Measurements from ENCODE around the gene TNK2.

GRCh38 chr3:195855471-195856409, 52.6 kb downstream of the TNK2 start:
- no peak for TF ChIP-seq CTCF (IDR thresholded peaks at IDR 0.05)
- no peak for TF ChIP-seq ZC3H11A (IDR thresholded peaks at IDR 0.05)
- no peak for TF ChIP-seq POLR2A (IDR thresholded peaks at IDR 0.05; ENCODE audit: low read length)
- no peak for TF ChIP-seq RCOR1 (IDR thresholded peaks at IDR 0.05; ENCODE audit: low read depth, low read length)
- no peak for TF ChIP-seq HOXB13 (CRISPR knock-in tag; IDR thresholded peaks at IDR 0.05; ENCODE audit: low read depth)
- no peak for TF ChIP-seq RFX5 (IDR thresholded peaks at IDR 0.05)
- no peak for TF ChIP-seq PHF8 (IDR thresholded peaks at IDR 0.05; ENCODE audit: borderline replicate concordance, low read depth)
- no peak for TF ChIP-seq CHD2 (IDR thresholded peaks at IDR 0.05; ENCODE audit: low read length, partially characterized antibody)
- TF ChIP-seq PBX3 (IDR thresholded peaks at IDR 0.05), result no peak
- no peak for TF ChIP-seq RNF2 (IDR thresholded peaks at IDR 0.05; ENCODE audit: borderline replicate concordance, low read depth)
- no peak for TF ChIP-seq HDAC2 (IDR thresholded peaks at IDR 0.05)
- TF ChIP-seq EP300 (IDR thresholded peaks at IDR 0.05), result no peak
- TF ChIP-seq RAD21 (conservative IDR thresholded peaks at IDR 0.05 in 1 of 2, IDR thresholded peaks at IDR 0.05 in 1 of 2), result no peak
- no peak for TF ChIP-seq ESRRA (IDR thresholded peaks at IDR 0.05; ENCODE audit: borderline replicate concordance, low read length)
